Measurements from ENCODE around the gene N4BP3. TPM values are rescaled to one million over a fixed set of nuclear protein-coding genes. Genes with fewer than 3 reads are reported as not detected.
"Not testable (repeated sequence)": the region's sequence is repeated elsewhere in the genome, so short reads cannot be mapped to it uniquely, and the experiment has no call there.

Gene N4BP3
- total RNA-seq, 6 experiments from 2014 or later = 0.05 to 0.33 (median 0.06) TPM

GRCh38 chr5:178126556-178126955 lies 13.2 kb downstream of the N4BP3 start:
- Histone ChIP-seq H3K27me3 (no peaks in the 10 kb centered on the region), H3K27ac (no peak overlapping the region), H3K36me3 (no peaks in the 10 kb centered on the region), H3K4me1 (peaks cover 0 to 1% (median under 1%) of the 10 kb centered on the region in 4 donors), H3K9me3 (no peaks in the 10 kb centered on the region), H3K4me3 (no peak overlapping the region)
- 58% methylated on average over 3 of the region's 3 CpGs for WGBS (ENCODE audit: insufficient coverage, low coverage, low lambda C conversion rate, missing lambda C conversion rate)
- DNase-seq (no peak), ATAC-seq (no peak)
- no peak for TF ChIP-seq POLR2A (IDR thresholded peaks at IDR 0.05)
- no peak for TF ChIP-seq CTCF (IDR thresholded peaks at IDR 0.05)
- intact Hi-C loops (cut with DNase I) = no loop called here

GRCh38 chr5:178127300-178128009 lies 14.1 kb downstream of the N4BP3 start:
- DNase-seq; intact Hi-C loops (cut with DNase I); H3K27me3 ChIP-seq; H3K27ac ChIP-seq; H3K4me1 ChIP-seq; H3K4me3 ChIP-seq; ATAC-seq; H3K9me3 ChIP-seq; H3K36me3 ChIP-seq: not testable (repeated sequence)
- WGBS (ENCODE audit: insufficient coverage, low coverage, low lambda C conversion rate, missing lambda C conversion rate) = 93% methylated on average over 10 of the region's 14 CpGs

GRCh38 chr5:178129296-178129695 lies 16.0 kb downstream of the N4BP3 start:
- intact Hi-C loops (cut with DNase I) = no loop called here
- no peaks in the 10 kb centered on the region for H3K27me3 ChIP-seq
- ATAC-seq = no peak
- no peaks in the 10 kb centered on the region for H3K36me3 ChIP-seq
- no peak for DNase-seq
- H3K4me1 ChIP-seq = peaks cover 0 to 9% (median 4%) of the 10 kb centered on the region in 4 donors
- no peaks in the 10 kb centered on the region for H3K9me3 ChIP-seq
- 80% methylated on average over 1 of the region's 9 CpGs for WGBS (ENCODE audit: insufficient coverage, low coverage, low lambda C conversion rate, missing lambda C conversion rate)
- TF ChIP-seq POLR2A (IDR thresholded peaks at IDR 0.05) (no peak), CTCF (IDR thresholded peaks at IDR 0.05) (no peak)
- H3K27ac ChIP-seq = no peak overlapping the region
- no peak overlapping the region for H3K4me3 ChIP-seq

GRCh38 chr5:178130234-178130575 lies 16.9 kb downstream of the N4BP3 start:
- 28% methylated on average over 11 of the region's 11 CpGs for WGBS (ENCODE audit: insufficient coverage, low coverage, low lambda C conversion rate, missing lambda C conversion rate)
- H3K4me1 ChIP-seq; DNase-seq; H3K9me3 ChIP-seq; ATAC-seq; H3K27me3 ChIP-seq; intact Hi-C loops (cut with DNase I); H3K36me3 ChIP-seq: not testable (repeated sequence)
- Histone ChIP-seq H3K27ac (peak overlapping the region; percentile 77 to 85 (median 85)), H3K4me3 (peak overlapping the region; percentile 94 to 97 (median 96))

- WGBS (ENCODE audit: insufficient coverage, low coverage, low lambda C conversion rate, missing lambda C conversion rate) = under 1% methylated on average over 36 of the region's 102 CpGs
- peak within 1 kb of the TSS; percentile 77 to 85 (median 85) for H3K27ac ChIP-seq
- DNase-seq = peak; percentile 89 to 90 (median 89)
- no peaks in the 10 kb centered on the region for H3K27me3 ChIP-seq
- H3K9me3 ChIP-seq = no peaks in the 10 kb centered on the region
- H3K4me1 ChIP-seq = peaks cover 0 to 9% (median 4%) of the 10 kb centered on the region in 4 donors
- H3K4me3 ChIP-seq = peak within 1 kb of the TSS; percentile 94 to 97 (median 96)
- TF ChIP-seq POLR2A (IDR thresholded peaks at IDR 0.05) (peak; percentile 84), CTCF (IDR thresholded peaks at IDR 0.05) (no peak)
- peak; percentile 97 to 98 (median 98) for ATAC-seq
- peaks cover 0 to under 1% (median 0%) of the 10 kb centered on the region in 4 donors for H3K36me3 ChIP-seq
- intact Hi-C loops (cut with DNase I) = no loop called here
Measured at GRCh38 chr5:178130576-178131445, 17.5 kb downstream of the N4BP3 start, which contains the start of gene RMND5B. Gene RMND5B (plus strand): TSS chr5:178131014. CDS start chr5:178138120, 7,106 bp downstream.
